SU-DHL-6 (cell line): ENCODE results near the gene H2AZ2.

Source experiments
- H2AFZ ChIP-seq: fragments of 200-600 bp; sonication (generic); 2 replicates; pipeline ENCODE4 v1.6.1; 2014; ENCODE audit warnings: low read depth, mild to moderate bottlenecking, moderate library complexity, mixed read lengths, antibody characterized with exemption, low read length; ENCODE audit not compliant: severe bottlenecking
- H3F3A ChIP-seq: fragments of 200-600 bp; shearing (Covaris generic); 2 replicates; pipeline ENCODE4 v1.6.0; 2016; ENCODE audit warnings: antibody characterized with exemption, mild to moderate bottlenecking; ENCODE audit not compliant: insufficient read depth
- H3K27ac ChIP-seq: fragments of 200-600 bp; sonication (generic); 2 replicates; pipeline ENCODE4 v1.5.1; 2016; ENCODE audit warnings: low read depth, mild to moderate bottlenecking, low read length, moderate library complexity, mixed read lengths
- H3K27me3 ChIP-seq: fragments of 200-600 bp; sonication (generic), shearing (Covaris generic); 2 replicates; pipeline ENCODE4 v1.6.0; 2014; ENCODE audit warnings: mild to moderate bottlenecking, low read length
- H3K36me3 ChIP-seq: fragments of 200-600 bp; sonication (generic); 2 replicates; pipeline ENCODE4 v1.6.1; 2014; ENCODE audit warnings: mild to moderate bottlenecking, low read length, mixed read lengths
- H3K4me2 ChIP-seq: fragments of 300-600, 200-600 bp; shearing (Covaris generic), sonication (generic); 2 replicates; pipeline ENCODE4 v1.6.0; 2014; ENCODE audit warnings: low read length, low read depth, mild to moderate bottlenecking; ENCODE audit not compliant: poor library complexity, severe bottlenecking
- H3K4me3 ChIP-seq: fragments of 200-600 bp; sonication (generic); 2 replicates; pipeline ENCODE4 v1.5.1; 2014; ENCODE audit warnings: antibody characterized with exemption, low read length, mild to moderate bottlenecking, mixed read lengths; ENCODE audit not compliant: insufficient read depth, poor library complexity, severe bottlenecking
- H3K79me2 ChIP-seq: fragments of 200-600 bp; sonication (generic); 2 replicates; pipeline ENCODE4 v1.6.1; 2014; ENCODE audit warnings: mild to moderate bottlenecking, low read length, moderate library complexity; ENCODE audit not compliant: insufficient read depth
- H3K9ac ChIP-seq: fragments of 200-600 bp; sonication (generic); 2 replicates; pipeline ENCODE4 v1.7.0; 2014; ENCODE audit warnings: mild to moderate bottlenecking, low read length
- H3K9me2 ChIP-seq: fragments of 200-600 bp; sonication (generic); replicated peaks from 2 replicates; pipeline ENCODE4 v1.6.1; 2014; ENCODE audit warnings: low read length; ENCODE audit not compliant: insufficient read depth
- H3K9me3 ChIP-seq: fragments of 200-600 bp; sonication (generic); 2 replicates; pipeline ENCODE4 v1.6.1; 2014; ENCODE audit warnings: low read length, mixed read lengths; ENCODE audit not compliant: insufficient read depth
- H4K20me1 ChIP-seq: fragments of 200-600 bp; sonication (generic); 2 replicates; pipeline ENCODE4 v1.6.1; 2014; ENCODE audit warnings: low read depth, mild to moderate bottlenecking, antibody characterized with exemption, low read length, moderate library complexity, mixed read lengths
- EZH2phosphoT487 ChIP-seq: fragments of 200-600 bp; sonication (generic), shearing (Covaris generic); conservative IDR thresholded peaks from 2 replicates; pipeline ENCODE4 v1.6.1; 2018; ENCODE audit warnings: mild to moderate bottlenecking, antibody characterized with exemption, low read length, moderate library complexity, mixed read lengths
- TF ChIP-seq, protein P1 (sequence below): fragments of 200-600 bp; sonication (generic); IDR thresholded peaks from one replicate; pipeline ENCODE4 v1.5.1; 2017; ENCODE audit warnings: antibody characterized with exemption, mild to moderate bottlenecking, low read length, moderate library complexity; ENCODE audit not compliant: insufficient read depth, poor library complexity, severe bottlenecking

The H2AZ2 gene

GRCh38 chr7:44884621-44885393 is 36.9 kb upstream of the H2AZ2 start:
- no peak for TF ChIP-seq EZH2phosphoT487
- TF ChIP-seq, protein P1, sequence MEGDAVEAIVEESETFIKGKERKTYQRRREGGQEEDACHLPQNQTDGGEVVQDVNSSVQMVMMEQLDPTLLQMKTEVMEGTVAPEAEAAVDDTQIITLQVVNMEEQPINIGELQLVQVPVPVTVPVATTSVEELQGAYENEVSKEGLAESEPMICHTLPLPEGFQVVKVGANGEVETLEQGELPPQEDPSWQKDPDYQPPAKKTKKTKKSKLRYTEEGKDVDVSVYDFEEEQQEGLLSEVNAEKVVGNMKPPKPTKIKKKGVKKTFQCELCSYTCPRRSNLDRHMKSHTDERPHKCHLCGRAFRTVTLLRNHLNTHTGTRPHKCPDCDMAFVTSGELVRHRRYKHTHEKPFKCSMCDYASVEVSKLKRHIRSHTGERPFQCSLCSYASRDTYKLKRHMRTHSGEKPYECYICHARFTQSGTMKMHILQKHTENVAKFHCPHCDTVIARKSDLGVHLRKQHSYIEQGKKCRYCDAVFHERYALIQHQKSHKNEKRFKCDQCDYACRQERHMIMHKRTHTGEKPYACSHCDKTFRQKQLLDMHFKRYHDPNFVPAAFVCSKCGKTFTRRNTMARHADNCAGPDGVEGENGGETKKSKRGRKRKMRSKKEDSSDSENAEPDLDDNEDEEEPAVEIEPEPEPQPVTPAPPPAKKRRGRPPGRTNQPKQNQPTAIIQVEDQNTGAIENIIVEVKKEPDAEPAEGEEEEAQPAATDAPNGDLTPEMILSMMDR = no peak

DNA sequence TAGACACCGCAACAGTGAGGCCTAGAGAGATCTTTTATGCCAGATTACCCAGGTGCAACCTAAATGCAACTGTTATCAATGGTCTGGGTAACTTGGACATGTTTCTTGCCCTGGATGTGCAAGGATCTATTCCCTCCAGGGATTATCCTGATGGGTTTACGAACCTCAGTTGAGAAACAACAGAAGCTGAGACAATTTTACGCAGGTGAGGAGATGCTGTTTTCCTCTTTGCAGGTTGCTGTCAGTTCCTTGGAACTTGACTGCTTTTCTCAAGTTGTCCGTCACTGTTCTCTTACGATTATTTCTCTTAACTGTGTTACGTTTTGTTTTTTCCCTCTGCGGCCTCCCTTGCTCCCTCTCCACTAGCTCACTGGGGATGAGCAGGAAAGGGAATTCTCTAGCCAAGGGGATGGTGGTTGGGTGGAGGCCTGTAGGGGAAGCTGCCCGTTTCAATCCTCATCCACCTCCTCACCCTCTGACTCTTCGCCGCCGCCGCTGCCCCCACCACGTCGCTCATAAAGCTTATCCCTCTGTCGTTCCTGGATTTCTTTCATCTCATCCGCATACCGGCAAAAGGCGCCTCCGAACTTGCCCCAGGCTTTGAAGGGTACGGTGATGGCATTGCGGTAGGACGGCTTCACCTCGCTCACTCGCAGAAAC is 36.2 kb upstream of the H2AZ2 start:
- peaks cover 41% of the 10 kb centered on the region for H3F3A ChIP-seq
- H3K9me2 ChIP-seq = no peaks in the 10 kb centered on the region
- peaks cover 5% of the 10 kb centered on the region; the same call in 1 of the 2 replicates for H3K9me3 ChIP-seq
- peaks cover 29% of the 10 kb centered on the region for H3K36me3 ChIP-seq
- peak overlapping the region; percentile 64 for H3K9ac ChIP-seq
- peaks cover 24% of the 10 kb centered on the region for H4K20me1 ChIP-seq
- peak overlapping the region; percentile 90 for H3K4me3 ChIP-seq
- TF ChIP-seq EZH2phosphoT487 = no peak
- TF ChIP-seq, protein P1 = no peak
- H2AFZ ChIP-seq = no peak overlapping the region
- no peak overlapping the region for H3K27ac ChIP-seq
- peaks cover 53% of the 10 kb centered on the region for H3K79me2 ChIP-seq
- H3K4me2 ChIP-seq = peak overlapping the region; percentile 60
- no peaks in the 10 kb centered on the region for H3K27me3 ChIP-seq

More at GRCh38 chr7:44884621-44885393, 36.9 kb upstream of the H2AZ2 start:
- peaks cover 24% of the 10 kb centered on the region for H4K20me1 ChIP-seq
- peak overlapping the region; percentile 36; the same call in 1 of the 2 replicates for H3K27ac ChIP-seq
- H2AFZ ChIP-seq = no peak overlapping the region
- peaks cover 5% of the 10 kb centered on the region; the same call in 1 of the 2 replicates for H3K9me3 ChIP-seq
- H3K27me3 ChIP-seq = no peaks in the 10 kb centered on the region
- H3F3A ChIP-seq = peaks cover 38% of the 10 kb centered on the region
- peak overlapping the region; percentile 64 for H3K9ac ChIP-seq
- no peaks in the 10 kb centered on the region for H3K9me2 ChIP-seq
- H3K36me3 ChIP-seq = peaks cover 24% of the 10 kb centered on the region
- peaks cover 48% of the 10 kb centered on the region for H3K79me2 ChIP-seq
- peak overlapping the region; percentile 90 for H3K4me3 ChIP-seq
- H3K4me2 ChIP-seq = peak overlapping the region; percentile 60

- Histone ChIP-seq H4K20me1 (peaks cover 30% of the 10 kb centered on the region), H3F3A (peaks cover 39% of the 10 kb centered on the region), H3K9ac (no peak overlapping the region; the same call in 1 of the 2 replicates), H3K4me2 (peak overlapping the region; percentile 60), H3K27me3 (no peaks in the 10 kb centered on the region), H3K9me3 (peaks cover 5% of the 10 kb centered on the region; the same call in 1 of the 2 replicates), H3K4me3 (peak overlapping the region; percentile 30), H3K79me2 (peaks cover 55% of the 10 kb centered on the region), H3K9me2 (no peaks in the 10 kb centered on the region), H2AFZ (no peak overlapping the region), H3K27ac (no peak overlapping the region), H3K36me3 (peaks cover 29% of the 10 kb centered on the region)
- TF ChIP-seq, protein P1 = no peak
These were observed 35.0 kb upstream of the H2AZ2 start for GRCh38 chr7:44882899-44883298.
